Measurements from ENCODE around the gene CFAP157. TPM values are rescaled to one million over a fixed set of nuclear protein-coding genes. Genes with fewer than 3 reads are reported as not detected.

CFAP157 gene
- total RNA-seq, 1 experiment from 2014 or later: 0.22 TPM

GRCh38 chr9:127667127-127667844 is 39.5 kb upstream of the CFAP157 start:
- ATAC-seq: no peak
- intact Hi-C loops (cut with micrococcal nuclease): no loop called here
- no peaks in the 10 kb centered on the region for H3K9me3 ChIP-seq (ENCODE audit: control insufficient read depth in 1 of 2, insufficient read depth in 1 of 2, low read depth in 1 of 2, low read length in 2 of 2)
- RAD21 ChIA-PET (ENCODE audit: low non-redundant PET in 1 of 2, low total read pairs in 2 of 2, uncharacterized antibody in 2 of 2, unreplicated experiment in 2 of 2): no interaction called here
- H3K79me2 ChIP-seq (ENCODE audit: insufficient read depth, low read length): no peaks in the 10 kb centered on the region
- no peak overlapping the region for H3K4me3 ChIP-seq (replicated peaks in 1 of 2; ENCODE audit: low read depth in 1 of 2, low read length in 2 of 2)
- H3K9me2 ChIP-seq (ENCODE audit: insufficient read depth): no peaks in the 10 kb centered on the region
- no peak overlapping the region for H3K9ac ChIP-seq (ENCODE audit: low read length)
- CTCF ChIA-PET: no interaction called here
- no peak for TF ChIP-seq POLR2AphosphoS5 (IDR thresholded peaks at IDR 0.05; ENCODE audit: low read depth, low read length)
- no peak for TF ChIP-seq SP1 (IDR thresholded peaks at IDR 0.05; ENCODE audit: low read depth)
- no peak for TF ChIP-seq FOSL1 (IDR thresholded peaks at IDR 0.05; ENCODE audit: low read depth)
- TF ChIP-seq JUND (IDR thresholded peaks at IDR 0.05): no peak
- TF ChIP-seq CBX3 (IDR thresholded peaks at IDR 0.05; ENCODE audit: low read depth): no peak
- TF ChIP-seq CEBPB (IDR thresholded peaks at IDR 0.05; ENCODE audit: low read depth): no peak
- no peak for TF ChIP-seq ZFX (IDR thresholded peaks at IDR 0.05)
- POLR2A ChIA-PET: no interaction called here
- no peak overlapping the region for H3K27ac ChIP-seq (ENCODE audit: low read depth, low read length)
- no peaks in the 10 kb centered on the region for H3K27me3 ChIP-seq (ENCODE audit: insufficient read depth, low read length)
- H3K4me1 ChIP-seq (ENCODE audit: control insufficient read depth in 1 of 2, insufficient read depth in 2 of 2, low read length in 2 of 2): no peaks in the 10 kb centered on the region
- H4K20me1 ChIP-seq (ENCODE audit: insufficient read depth): no peaks in the 10 kb centered on the region
- H3K4me2 ChIP-seq (ENCODE audit: low read length): no peak overlapping the region
- H2AFZ ChIP-seq (ENCODE audit: low read depth, low read length, poor library complexity, severe bottlenecking): no peak overlapping the region
- no TSS peak for BruUV-seq (replicated peaks)
- H3K36me3 ChIP-seq (ENCODE audit: control insufficient read depth in 1 of 2, insufficient read depth in 2 of 2, low read length in 2 of 2): no peaks in the 10 kb centered on the region
- DNase-seq (ENCODE audit: low read depth, low spot score): no peak

GRCh38 chr9:127667906-127668305 is 38.9 kb upstream of the CFAP157 start:
- no peak overlapping the region for H3K9ac ChIP-seq (ENCODE audit: low read length)
- no peak overlapping the region for H3K4me2 ChIP-seq (ENCODE audit: low read length)
- H3K4me3 ChIP-seq (replicated peaks in 1 of 2; ENCODE audit: low read depth in 1 of 2, low read length in 2 of 2): no peak overlapping the region
- H3K27me3 ChIP-seq (ENCODE audit: insufficient read depth, low read length): no peaks in the 10 kb centered on the region
- no peak overlapping the region for H3K27ac ChIP-seq (ENCODE audit: low read depth, low read length)
- DNase-seq (ENCODE audit: low read depth, low spot score) (no peak), ATAC-seq (no peak)
- CTCF ChIA-PET: no interaction called here
- peaks cover 0 to under 1% of the 10 kb centered on the region in 2 experiments; a peak in 1 of 4 replicates for H3K36me3 ChIP-seq (ENCODE audit: control insufficient read depth in 1 of 2, insufficient read depth in 2 of 2, low read length in 2 of 2)
- H2AFZ ChIP-seq (ENCODE audit: low read depth, low read length, poor library complexity, severe bottlenecking): no peak overlapping the region
- H3K4me1 ChIP-seq (ENCODE audit: control insufficient read depth in 1 of 2, insufficient read depth in 2 of 2, low read length in 2 of 2): no peaks in the 10 kb centered on the region
- TF ChIP-seq JUND (IDR thresholded peaks at IDR 0.05) (no peak), SP1 (IDR thresholded peaks at IDR 0.05; ENCODE audit: low read depth) (no peak), CEBPB (IDR thresholded peaks at IDR 0.05; ENCODE audit: low read depth) (no peak), POLR2A (IDR thresholded peaks at IDR 0.05; ENCODE audit: borderline replicate concordance, extremely low read depth, insufficient read depth, insufficient read length) (no peak), TCF7L2 (IDR thresholded peaks at IDR 0.05; ENCODE audit: borderline replicate concordance, extremely low read depth, insufficient read depth, insufficient read length) (no peak), EGR1 (IDR thresholded peaks at IDR 0.05; ENCODE audit: low read depth) (no peak), POLR2AphosphoS5 (IDR thresholded peaks at IDR 0.05; ENCODE audit: low read depth, low read length) (no peak), MAX (IDR thresholded peaks at IDR 0.05) (no peak), CBX3 (IDR thresholded peaks at IDR 0.05; ENCODE audit: low read depth) (no peak), SIN3A (IDR thresholded peaks at IDR 0.05; ENCODE audit: low read depth) (no peak)
- TF ChIP-seq, protein P1, sequence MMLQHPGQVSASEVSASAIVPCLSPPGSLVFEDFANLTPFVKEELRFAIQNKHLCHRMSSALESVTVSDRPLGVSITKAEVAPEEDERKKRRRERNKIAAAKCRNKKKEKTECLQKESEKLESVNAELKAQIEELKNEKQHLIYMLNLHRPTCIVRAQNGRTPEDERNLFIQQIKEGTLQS (IDR thresholded peaks at IDR 0.05): no peak
- H3K9me2 ChIP-seq (ENCODE audit: insufficient read depth): no peaks in the 10 kb centered on the region
- intact Hi-C loops (cut with micrococcal nuclease): no loop called here
- H4K20me1 ChIP-seq (ENCODE audit: insufficient read depth): no peaks in the 10 kb centered on the region
- BruUV-seq (replicated peaks): no TSS peak
- RAD21 ChIA-PET (ENCODE audit: low non-redundant PET in 1 of 2, low total read pairs in 2 of 2, uncharacterized antibody in 2 of 2, unreplicated experiment in 2 of 2): no interaction called here
- H3K79me2 ChIP-seq (ENCODE audit: insufficient read depth, low read length): no peaks in the 10 kb centered on the region
- H3K9me3 ChIP-seq (ENCODE audit: control insufficient read depth in 1 of 2, insufficient read depth in 1 of 2, low read depth in 1 of 2, low read length in 2 of 2): no peaks in the 10 kb centered on the region
- POLR2A ChIA-PET: no interaction called here
